GM21529 (cell line): ENCODE data around the gene MS4A12.
"Not testable (repeated sequence)": the region's sequence is repeated elsewhere in the genome, so short reads cannot be mapped to it uniquely, and the experiment has no call there.

Experiments
- ATAC-seq: cut with Tn5 transposase; IDR thresholded peaks from one replicate; pipeline ENCODE4 v1.9.1; 2021; ENCODE audit not compliant: unreplicated experiment

MS4A12 gene, protein sequence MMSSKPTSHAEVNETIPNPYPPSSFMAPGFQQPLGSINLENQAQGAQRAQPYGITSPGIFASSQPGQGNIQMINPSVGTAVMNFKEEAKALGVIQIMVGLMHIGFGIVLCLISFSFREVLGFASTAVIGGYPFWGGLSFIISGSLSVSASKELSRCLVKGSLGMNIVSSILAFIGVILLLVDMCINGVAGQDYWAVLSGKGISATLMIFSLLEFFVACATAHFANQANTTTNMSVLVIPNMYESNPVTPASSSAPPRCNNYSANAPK

DNA sequence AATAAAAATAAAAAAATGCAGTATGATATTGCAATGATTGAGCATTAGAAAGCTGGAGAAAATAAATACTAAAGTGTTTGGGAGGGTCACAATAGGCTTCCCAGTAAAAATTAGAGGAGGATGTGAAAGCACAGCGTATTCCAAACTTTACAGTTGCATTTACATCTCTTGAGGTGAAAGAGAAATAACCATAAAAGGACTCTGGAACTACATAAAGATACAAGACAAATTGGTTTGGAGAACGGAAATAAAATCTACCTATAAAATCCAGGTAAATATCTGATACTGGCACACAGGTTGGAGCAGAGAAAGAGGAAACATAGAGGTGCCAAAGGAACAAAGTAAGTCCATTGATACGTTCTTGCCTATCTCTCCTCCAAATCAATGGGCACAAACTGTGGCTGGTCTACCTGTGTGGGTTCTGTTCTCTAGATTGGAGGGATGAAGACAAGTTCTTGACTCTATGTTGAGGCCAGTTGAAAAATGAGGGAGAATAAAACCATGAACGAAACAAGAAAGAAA, at the start of gene MS4A12:
Gene MS4A12 (plus strand): TSS at position 291 of the 522 bp plus-strand sequence. CDS start 4,541 bp downstream, outside the sequence.
- no peak for ATAC-seq

DNA sequence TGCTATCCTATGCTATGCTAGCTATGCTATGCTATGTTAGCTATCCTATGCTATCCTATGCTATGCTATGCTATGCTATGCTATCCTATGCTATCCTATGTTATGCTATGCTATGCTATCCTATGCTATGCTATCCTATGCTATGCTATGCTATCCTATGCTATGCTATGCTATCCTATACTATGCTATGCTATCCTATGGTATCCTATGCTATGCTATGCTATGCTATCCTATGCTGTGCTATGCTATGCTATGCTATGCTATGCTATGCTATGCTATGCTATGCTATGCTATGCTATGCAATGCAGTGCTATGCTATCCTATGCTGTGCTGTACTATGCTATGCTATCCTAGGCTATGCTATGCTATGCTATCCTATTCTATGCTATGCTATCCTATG, 45.5 kb upstream of the MS4A12 start:
- no peak for ATAC-seq

DNA sequence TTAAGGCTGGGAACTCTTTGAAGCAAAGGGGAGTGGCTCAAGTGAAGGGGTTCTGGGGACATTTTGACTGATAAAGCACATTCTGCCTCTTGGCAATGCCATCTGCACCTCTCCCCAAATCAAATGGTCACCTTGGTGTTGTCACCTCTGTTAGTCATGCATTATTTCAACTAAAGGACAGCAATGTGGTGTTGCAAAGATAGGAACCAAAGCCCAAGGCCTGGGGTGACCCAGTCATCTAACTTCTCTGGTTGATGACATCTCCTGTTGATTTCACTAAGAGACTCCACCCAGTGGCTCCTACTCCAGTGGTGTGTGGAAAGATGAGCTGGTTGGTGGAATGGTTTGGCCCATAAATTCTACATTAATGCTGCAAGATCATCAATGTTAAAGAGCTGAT, 44.7 kb upstream of the MS4A12 start:
- no peak for ATAC-seq

DNA sequence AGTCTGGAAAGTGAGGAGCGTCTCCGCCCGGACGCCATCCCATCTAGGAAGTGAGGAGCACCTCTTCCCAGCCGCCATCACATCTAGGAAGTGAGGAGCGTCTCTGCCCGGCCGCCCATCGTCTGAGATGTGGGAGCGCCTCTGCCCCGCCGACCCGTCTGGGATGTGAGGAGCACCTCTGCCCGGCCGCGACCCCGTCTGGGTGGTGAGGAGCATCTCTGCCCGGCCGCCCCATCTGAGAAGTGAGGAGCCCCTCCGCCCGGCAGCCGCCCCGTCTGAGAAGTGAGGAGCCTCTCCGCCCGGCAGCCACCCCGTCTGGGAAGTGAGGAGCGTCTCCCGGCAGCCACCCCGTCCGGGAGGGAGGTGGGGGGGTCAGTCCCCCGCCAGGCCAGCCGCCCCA, 41.4 kb upstream of the MS4A12 start:
- not testable (repeated sequence) for ATAC-seq

DNA sequence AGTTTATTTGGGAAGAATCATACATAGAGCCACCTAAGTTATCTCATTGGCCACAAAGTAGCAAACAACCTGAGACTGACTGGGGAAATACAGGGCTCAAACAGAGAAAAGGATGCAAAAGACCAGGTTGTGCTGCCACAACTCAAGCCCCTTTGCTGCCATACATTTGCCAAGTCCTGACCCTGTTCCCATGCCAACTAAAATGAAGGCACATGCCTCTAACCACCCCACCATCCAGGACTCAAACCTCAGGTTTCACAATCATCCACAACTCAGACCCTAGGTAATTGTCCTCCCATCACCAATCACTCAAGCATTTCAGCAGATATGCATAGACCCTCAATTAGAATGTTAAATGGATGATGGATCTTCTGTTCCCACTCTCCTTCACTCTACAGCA, 38.4 kb upstream of the MS4A12 start:
- no peak for ATAC-seq

DNA sequence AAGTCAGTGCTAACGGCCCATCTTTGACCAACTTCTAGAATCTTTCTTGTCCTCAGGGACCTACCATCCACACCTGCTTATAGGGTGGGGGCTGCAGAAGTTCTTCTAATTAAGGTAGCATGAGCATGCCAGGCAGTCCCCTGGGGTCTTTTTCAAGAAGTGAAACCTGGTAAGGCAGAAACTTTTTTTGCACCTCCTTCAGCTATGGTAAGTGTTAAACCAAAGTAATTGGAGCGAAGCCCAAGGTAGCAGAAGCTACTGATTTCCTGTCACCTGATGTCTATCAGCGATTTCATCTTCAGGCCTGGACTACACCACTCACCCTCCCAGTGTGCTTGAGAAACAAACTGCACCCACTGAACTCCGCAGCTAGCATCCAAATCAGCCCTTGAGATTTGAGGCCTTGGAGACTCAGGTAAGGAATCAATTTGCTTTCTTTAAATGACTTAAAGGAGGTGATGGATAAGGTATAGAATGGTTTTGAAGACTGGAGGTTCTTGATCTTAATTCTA, 37.0 kb upstream of the MS4A12 start, which contains the start of gene MS4A1:
Gene MS4A1 (plus strand): TSS at position 317 of the 512 bp plus-strand sequence. CDS start 6,528 bp downstream, outside the sequence.
- ATAC-seq = peak; percentile 84

DNA sequence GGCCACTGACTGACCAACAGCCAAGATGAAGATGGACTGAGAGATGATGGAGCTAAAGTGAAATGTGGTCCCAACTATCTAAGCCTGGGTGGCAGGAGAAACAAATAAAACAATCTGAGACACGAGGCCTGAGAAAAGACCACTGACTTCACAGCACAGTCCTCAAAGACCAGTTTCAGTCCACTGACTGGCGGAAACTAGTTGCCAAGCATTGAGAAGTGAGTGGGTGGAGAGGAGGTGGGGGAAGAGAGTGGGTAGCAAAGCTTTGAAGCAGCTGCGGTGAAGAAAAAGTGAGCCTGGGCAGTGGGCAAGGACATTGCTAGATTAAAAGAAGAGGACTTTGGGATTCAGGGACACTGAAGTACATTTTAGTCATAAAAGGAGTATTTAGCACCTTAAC, 35.0 kb upstream of the MS4A12 start:
- peak; percentile 40 for ATAC-seq

DNA sequence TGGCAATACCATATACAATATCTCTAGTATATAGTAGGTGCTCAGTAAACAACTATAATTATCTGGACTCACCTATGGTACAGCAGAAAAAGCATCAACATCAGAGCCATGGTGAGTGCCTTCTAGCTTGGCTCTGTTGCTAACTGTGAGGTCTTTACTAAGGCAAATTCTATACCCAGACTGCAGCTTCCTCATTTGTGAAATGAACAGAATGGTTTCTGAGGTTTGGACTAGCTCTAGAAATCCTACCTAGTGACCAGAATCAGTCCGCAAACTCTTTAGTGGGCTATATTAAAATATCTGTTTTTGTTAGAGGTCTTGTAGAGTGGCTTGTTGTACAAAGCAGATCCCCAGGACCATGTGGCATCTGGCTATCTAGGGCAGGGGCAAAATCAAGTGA, 33.2 kb upstream of the MS4A12 start:
- ATAC-seq = peak; percentile 27

DNA sequence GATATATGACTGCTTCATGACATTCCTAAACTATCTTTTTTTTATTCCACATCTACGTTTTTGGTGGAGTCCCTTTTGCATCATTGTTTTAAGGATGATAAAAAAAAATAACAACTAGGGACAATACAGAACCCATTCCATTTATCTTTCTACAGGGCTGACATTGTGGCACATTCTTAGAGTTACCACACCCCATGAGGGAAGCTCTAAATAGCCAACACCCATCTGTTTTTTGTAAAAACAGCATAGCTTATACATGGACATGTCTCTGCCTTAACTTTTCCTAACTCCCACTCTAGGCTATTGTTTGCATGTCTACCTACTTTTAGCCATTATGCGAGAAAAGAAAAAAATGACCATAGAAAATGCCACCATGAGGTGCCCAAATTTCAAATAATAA, 23.7 kb upstream of the MS4A12 start:
- ATAC-seq = no peak

DNA sequence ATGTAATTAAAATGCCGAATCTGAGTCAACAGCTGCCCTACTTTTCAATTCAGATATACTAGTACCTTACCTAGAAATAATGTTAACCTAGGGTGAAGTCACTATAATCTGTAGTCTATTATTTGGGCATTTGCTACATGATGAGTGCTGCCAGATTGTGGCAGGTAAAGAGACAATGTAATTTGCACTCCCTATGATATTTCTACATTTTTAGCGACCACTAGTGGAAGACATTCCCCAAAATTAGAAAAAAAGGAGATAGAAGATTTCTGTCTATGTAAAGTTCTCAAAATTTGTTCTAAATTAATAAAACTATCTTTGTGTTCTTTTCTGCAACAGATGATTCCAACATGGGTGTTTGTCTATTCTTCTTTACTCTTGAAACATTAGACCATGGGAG, 22.9 kb upstream of the MS4A12 start:
- ATAC-seq = no peak

DNA sequence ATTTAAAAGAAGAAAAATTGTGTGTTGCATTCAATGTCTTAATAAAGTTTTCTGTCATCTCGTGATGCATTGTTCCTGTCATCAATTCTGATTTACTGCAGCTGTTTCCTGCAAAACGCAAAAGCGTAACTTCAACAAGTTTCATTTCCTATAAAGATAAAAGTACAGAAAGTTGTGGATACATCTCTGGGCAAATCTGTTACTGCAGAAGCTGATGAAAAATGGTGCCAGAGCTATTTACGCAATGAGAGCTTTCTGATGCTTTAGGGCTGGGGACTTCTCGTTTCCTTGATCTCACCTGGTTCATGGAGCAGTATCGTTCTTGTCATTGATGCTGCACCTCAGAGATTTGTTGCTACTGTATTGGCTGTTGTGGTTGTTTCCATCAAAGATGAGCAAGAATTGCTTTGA, 15.5 kb upstream of the MS4A12 start:
- peak; percentile 74 for ATAC-seq

DNA sequence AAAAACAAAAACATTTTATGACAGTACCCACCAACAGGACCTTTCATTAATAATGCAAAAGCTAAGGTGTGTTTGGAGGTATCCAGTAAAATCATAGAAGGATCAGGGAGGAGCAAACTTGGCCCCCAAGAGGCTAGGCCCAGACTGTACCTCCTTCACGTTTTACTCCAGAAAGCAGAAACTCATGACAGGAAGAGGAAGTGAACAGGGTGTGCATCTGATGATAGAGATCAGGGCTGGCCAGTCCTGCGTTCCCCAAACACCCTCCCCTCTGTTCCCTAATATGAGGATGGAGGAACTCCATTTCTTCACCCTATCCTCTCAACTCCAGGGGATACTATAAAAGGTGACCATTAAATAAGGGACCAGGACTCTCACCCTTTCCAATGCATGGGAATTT, 10.2 kb upstream of the MS4A12 start:
- no peak for ATAC-seq

DNA sequence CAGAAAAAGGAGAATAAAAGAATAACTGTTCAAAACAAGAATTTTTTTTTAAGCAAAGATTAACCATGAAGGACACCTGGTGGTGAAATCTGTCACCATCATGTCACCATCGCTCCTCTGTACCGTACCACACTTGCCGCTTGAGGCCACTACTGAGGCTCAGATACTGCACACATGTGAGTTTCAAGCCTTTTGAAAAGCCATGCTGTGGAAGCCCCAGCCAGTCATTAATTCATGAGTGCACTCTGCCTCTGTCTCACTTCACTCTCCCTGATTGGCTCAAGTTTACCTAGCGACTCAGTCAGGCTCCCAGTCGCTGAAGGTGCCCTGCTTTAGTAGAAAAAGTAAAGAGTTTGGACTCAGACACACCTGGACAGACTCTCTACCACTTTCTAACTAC, 6.6 kb upstream of the MS4A12 start:
- peak; percentile 96 for ATAC-seq

DNA sequence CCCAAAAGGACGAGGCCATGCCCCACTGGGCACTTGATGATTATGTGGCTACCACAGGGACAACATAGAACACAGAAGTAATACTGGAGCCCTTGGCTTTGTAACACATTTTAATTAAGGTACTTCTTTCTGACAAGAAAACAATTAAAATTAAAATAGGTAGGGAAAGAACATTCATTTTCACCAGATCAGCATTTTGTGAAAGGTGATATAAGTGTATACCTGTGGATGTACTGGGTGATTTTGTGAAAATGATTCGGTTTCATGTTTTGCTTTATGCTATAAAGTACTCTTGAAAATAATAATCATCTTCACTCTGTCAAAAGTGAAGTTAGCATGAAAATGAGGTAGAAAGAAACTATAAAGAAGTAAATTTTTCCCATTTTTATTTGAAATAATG, 876 bp downstream of the MS4A12 start:
- no peak for ATAC-seq

DNA sequence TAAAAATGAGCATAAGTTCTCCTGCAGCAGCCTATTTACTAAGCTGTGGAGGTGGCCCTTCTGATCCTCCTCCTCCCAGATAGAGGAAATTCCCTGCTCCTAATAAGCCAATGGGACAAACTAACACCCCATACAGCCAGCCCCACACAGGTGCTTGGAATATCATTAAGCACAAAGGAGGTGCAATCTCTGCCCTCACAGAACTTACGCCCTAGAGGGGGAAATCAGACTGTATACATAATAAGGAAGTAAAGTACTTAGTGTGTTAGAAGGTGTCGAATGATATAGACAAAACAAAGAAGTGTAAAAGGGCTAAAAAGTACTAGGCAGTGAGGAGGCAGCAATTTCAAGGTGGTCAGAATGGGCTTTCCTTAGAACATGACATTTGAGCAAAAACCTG, 5.8 kb downstream of the MS4A12 start:
- ATAC-seq = no peak

DNA sequence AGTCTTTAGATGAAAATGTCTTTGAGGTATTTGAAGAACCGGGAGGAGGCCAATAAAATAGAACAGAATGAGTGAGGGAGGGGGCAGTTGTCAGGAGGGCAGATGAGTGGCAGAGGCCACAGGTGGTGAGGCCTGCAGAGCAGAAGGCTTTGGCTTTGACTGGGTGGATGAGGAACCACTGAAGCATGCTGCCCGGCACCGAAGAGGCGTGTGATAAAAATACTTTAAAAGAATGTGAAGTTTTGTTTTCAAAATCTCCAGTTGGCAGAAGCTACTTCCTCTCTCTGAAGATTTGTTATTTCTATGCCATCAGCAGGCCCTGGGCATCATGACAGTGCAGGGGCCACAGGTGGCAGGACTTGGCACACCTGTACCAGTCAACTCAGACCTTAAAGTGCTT, 6.3 kb downstream of the MS4A12 start:
- peak; percentile 79 for ATAC-seq

DNA sequence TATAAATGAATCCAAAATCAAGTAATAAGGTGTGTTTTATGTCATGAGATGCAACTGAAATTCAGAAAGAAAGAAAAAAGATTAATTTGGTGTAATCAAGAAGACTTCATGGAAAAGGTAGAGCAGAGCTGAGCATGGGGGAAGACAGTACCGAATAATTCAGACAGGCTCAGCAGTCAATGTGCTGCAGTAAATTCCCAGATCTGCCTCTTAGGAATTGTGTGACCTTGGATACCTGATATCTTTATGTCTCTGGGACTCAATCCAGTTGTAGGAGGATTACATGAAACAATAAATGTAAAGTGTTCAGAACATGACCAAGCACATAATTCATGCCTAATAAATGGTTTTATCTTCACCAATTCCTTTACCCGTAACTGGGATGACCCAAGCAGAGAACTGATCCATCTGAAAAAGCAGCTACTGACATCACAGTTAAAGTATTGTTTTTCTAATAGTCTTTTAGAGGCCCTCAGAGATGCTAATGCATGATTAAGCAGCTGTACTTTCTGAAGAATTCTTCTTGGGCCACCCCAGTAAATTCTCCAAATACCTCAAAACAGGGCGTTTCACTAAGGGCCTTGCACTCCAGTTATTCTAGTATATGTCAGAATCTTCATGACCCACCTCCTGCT, 7.8 kb downstream of the MS4A12 start:
- ATAC-seq = no peak

DNA sequence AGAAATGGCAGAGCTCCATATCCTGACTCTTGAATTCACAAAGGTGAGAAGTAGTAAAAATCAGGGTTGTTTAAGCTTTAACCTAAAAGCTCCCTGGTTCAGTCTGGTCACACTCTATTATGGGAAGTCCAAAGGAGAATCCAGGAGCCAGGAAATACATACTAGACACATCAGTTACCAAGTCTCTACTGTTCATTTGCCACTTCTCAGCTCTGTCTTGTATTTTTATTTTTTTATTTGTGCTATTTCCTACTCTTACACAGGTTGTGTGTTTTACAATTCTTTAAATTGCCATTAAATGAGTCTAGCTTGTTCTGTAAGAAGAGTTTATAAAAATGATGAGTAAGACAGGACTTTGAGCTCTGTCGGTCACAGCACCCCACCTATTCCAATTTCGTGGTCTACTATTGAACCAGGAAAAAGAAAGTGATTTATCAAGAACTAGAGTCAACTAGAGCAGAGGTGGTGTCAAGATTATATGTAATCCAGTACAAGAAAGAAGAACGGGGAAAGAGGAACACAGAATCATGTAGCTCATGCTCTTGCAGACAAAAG, 9.7 kb downstream of the MS4A12 start:
- ATAC-seq = no peak

DNA sequence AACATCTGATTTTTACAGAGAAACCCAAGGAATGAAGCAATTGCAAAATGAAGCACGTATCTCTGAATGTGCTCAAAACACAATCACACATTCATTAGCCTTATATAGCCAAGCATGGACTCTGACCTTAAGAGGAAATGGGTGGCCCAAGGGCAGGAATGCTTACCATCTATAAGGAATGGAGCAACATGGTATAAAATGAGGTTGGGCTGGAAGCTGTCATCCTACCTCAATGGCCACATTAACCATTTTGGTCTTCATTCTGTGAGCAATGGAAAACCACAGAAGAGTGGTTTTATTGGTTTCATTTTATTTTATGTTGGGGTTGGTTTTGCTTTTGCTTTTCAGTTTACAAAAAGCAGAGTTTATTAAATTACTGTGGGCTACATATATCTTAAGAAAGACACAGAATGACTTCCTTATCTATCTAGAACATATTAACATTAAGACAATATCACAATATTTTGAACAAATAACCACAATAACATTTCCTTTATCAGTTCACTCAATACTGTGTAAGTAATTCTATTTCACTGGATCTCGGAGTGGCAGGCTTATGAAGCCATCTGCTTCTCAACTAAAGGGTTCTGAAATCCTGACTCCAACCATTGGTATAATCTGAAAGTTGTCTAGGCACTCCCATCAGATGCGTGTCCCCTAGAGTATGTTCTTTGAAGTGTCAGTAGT, 11.8 kb downstream of the MS4A12 start:
- ATAC-seq = no peak

DNA sequence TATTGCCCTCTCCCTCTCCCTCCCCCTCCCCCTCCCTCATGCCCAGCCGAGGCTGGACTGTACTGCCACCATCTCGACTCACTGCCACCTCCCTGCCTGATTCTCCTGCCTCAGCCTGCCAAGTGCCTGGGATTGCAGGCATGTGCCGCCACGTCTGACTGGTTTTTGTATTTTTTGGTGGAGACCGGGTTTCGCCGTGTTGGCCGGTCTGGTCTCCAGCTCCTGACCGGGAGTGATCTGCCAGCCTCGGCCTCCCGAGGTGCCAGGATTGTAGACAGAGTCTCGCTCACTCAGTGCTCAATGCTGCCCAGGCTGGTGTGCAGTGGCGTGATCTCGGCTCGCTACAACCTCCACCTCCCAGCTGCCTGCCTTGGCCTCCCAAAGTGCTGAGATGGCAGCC, 17.0 kb downstream of the MS4A12 start:
- ATAC-seq = not testable (repeated sequence)

DNA sequence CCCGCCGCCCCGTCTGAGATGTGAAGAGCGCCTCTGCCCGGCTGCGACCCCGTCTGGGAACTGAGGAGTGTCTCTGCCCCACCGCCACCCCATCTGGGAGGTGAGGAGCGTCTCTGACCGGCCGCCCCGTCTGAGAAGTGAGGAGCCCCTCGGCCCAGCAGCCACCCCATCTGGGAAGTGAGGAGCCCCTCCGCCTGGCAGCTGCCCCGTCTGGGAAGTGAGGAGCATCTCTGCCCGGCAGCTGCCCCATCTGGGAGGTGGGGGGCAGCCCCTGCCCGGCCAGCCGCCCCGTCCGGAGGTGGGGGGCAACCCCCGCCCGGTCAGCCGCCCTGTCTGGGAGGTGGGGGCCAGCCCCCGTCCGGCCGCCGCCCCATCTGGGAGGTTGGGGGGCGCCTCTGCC, 17.6 kb downstream of the MS4A12 start:
- ATAC-seq = not testable (repeated sequence)
